ENCODE results near the gene GPS1.

Gene GPS1

GRCh38 chr17:82079001-82079677 lies 27.4 kb downstream of the GPS1 start:
- no peak for DNase-seq (ENCODE audit: low read depth)

DNA sequence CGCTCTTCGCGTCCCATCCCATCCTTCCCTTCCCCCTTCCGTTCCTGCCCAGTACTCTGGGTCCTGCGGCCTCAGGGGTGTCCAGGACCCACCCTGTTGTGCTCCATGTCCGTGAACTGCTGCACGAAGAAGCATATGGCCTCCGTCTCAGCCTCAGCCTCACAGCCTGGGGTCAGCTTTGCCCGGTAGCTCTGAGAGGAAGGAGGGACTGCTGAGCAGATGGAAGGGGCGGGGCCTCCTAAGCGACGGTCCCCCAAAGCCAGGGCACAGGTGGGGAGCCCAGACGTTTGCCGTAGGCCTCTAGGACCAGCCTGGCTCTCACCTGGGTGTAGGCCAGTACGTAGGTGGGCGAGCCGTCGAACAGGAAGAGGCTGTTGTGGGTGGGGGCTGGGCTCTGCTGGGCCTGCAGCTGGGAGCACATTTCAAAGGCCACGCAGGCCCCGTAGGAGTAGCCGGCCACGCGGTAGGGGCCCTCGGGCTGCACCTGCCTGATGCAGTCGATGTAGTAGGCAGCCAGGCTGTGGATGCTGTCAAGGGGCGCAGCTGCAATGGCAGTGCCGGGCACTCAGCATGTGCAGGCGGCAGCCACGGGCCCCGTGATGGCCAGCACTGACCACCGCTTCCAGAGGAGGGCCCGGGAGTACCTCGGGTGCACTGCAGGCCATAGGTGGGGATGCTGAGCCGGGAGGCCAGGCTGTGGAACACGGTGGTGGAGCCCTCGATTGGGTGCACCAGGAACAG lies 28.5 kb downstream of the GPS1 start:
- DNase-seq (ENCODE audit: low read depth), result no peak

GRCh38 chr17:82080789-82081464 lies 29.2 kb downstream of the GPS1 start:
- DNase-seq (ENCODE audit: low read depth), result no peak

GRCh38 chr17:82081546-82081945 lies 29.8 kb downstream of the GPS1 start:
- no peak for DNase-seq (ENCODE audit: low read depth)

DNA sequence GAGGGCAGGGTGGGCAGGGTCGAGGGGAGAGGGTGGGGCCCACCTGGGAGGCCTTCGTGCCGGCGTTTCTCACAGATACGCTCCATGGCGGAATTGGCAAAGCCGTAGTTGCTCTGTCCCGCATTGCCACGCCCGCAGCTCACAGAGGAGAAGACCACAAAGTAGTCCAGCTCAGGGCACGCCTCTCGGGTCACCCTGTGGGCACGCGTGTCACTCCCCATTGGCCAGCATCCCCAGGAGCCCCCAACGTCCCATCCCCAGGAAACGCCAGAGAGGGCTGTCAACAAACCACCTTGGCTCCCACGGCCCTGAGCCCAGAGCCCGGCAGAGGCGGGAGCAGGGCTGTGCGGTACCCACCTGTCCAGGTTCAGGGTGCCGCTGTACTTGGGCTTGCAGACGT lies 30.3 kb downstream of the GPS1 start:
- no peak for DNase-seq (ENCODE audit: low read depth)

GRCh38 chr17:82082456-82082855 lies 30.8 kb downstream of the GPS1 start:
- DNase-seq (ENCODE audit: low read depth), result no peak

DNA sequence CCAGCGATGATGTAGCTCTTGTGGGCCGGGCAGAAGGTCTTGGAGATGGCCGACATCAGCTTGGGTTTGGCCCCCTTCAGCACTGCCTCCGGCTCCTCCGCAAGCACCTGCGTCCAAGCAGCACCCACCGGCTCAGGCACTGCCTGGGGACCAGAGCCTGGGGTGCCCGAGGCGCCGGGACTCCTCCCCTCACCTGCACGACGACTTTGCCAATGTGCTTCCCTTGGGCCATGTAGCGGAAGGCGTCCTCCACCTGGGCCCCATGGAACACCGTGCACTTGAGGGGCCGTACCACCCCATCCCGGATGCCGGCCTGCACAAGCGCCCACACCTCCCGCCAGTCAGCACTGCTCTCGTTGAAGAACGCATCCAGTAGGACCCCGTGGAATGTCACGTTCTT lies 31.3 kb downstream of the GPS1 start:
- DNase-seq (ENCODE audit: low read depth), result no peak

- DNase-seq (ENCODE audit: low read depth), result no peak
These were observed 32.0 kb downstream of the GPS1 start for GRCh38 chr17:82083533-82084359.

GRCh38 chr17:82084373-82085030 lies 32.8 kb downstream of the GPS1 start:
- DNase-seq (ENCODE audit: low read depth), result no peak

- no peak for DNase-seq (ENCODE audit: low read depth)
These were observed 33.5 kb downstream of the GPS1 start for GRCh38 chr17:82085031-82085861.

DNA sequence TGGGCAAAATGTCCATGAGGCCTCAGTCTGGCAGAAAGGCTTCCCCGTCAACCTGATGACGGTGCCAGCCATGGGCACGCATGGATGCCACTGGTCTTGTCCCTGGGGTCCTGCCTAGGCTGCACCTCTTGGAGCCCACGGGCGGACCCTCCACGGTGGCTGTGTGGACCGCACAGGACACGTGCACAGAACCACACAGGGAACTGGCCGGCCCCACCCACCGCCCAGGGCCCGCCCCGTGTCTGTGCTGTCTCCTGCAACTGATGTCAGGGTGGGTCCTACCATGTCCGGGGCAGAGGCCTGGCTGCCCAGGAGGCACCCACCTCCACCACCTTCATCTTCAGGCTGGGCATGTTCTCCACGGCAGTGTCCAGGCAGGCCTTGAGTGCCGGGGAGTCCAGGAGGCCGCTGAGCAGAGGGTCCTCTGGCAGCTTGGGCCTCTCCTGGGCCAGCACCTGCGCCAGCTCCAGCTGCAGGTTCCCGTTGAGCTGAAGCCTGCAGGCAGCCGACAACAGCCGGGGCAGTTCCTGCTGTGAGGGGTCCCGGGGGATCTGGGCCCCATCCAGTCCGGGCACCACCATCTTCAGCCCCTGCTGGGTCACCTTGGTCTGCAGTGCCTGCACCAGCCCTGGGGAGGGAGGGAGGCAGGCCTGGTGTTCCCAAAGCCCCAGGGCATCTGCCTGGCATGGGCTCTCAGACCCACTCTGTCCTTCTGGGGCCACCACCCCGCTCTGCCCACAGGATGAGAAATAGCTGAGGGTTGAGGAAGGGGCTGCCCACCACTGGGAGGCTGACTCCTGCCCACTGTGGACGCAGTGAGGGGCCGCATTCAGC lies 34.5 kb downstream of the GPS1 start:
- DNase-seq (ENCODE audit: low read depth), result no peak

GRCh38 chr17:82086941-82087906 lies 35.5 kb downstream of the GPS1 start:
- no peak for DNase-seq (ENCODE audit: low read depth)

DNA sequence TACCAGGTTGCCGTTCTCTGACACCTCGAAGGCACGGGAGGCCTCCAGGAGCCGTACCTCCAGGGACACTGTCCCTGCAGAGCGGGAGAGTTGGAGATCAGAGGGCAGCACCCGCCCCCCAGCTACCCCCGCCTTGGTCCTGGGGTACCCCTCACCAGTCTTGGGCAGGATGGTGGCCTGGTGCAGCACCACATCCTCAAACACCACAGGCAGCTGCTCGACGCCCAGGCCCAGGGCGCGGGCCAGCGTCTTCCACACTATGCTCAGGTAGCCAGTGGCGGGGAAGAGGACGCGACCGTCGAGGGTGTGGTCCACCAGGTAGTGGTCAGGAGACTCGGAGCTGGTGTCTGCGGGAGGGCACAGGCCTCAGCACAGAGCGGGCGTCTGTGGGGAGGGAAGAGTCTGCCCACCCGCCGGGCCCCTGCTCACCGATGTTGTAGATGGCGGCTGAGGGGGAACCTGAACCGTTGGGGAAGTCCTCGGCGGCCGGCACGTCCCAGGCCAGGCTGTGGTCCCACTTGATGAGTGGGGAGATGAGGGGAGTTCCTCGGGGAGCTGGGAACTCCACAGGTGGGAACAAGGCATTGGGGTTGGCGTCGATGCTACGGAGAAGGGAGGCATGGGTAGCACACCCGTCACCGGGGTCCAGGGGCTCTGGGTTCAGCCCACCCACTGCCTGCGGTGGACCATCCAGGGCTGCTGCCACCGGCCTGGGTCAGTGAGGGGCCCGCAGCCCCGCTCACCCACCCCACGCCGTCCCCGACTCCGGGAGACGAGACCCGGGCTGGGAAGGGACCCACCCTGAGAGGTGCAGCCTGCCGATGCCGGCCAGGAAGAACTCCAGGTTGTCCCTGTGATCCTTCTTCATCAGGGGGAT lies 36.5 kb downstream of the GPS1 start:
- DNase-seq (ENCODE audit: low read depth), result no peak

DNA sequence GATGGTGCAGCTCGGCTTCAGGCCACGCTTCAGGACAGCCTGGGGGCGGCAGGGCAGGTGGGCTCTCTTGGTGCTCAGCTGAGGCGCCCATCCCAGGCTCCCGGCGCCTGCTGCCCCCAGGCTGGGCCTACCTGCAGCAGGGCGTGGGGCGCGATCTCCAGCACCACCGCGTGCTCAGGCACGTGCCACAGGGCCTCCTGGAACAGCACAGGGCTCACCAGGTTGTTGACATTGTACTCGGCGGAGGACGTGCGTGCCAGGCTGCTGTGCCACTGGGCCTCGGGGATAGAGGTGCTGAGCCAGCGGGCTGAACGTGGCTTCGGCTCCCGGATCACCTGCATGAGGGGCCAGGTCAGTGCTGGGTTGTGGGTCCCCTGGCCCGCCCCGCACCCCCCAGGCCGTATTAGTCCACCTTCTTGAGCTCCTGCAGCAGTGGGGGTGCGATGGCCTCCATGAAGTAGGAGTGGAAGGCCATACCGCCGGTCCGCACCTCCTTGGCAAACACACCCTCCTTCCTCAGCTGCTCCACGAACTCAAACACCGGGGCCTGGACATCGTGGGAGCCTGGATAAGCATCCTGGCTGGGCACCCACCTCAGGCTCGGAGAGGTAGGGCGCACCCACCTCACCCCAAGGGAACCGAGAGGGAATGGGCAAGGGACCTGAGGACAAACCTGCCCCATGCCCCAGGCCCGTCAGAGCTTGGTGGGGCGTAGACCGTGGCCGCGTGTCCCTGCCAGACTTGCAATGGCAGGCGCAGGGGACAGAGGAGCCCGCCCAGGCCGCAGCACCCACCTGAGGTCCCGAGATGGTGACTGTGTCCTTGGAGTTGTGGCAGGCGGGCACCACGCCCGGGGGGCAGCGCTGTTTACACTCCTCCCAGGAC lies 37.4 kb downstream of the GPS1 start:
- DNase-seq (ENCODE audit: low read depth), result no peak

DNA sequence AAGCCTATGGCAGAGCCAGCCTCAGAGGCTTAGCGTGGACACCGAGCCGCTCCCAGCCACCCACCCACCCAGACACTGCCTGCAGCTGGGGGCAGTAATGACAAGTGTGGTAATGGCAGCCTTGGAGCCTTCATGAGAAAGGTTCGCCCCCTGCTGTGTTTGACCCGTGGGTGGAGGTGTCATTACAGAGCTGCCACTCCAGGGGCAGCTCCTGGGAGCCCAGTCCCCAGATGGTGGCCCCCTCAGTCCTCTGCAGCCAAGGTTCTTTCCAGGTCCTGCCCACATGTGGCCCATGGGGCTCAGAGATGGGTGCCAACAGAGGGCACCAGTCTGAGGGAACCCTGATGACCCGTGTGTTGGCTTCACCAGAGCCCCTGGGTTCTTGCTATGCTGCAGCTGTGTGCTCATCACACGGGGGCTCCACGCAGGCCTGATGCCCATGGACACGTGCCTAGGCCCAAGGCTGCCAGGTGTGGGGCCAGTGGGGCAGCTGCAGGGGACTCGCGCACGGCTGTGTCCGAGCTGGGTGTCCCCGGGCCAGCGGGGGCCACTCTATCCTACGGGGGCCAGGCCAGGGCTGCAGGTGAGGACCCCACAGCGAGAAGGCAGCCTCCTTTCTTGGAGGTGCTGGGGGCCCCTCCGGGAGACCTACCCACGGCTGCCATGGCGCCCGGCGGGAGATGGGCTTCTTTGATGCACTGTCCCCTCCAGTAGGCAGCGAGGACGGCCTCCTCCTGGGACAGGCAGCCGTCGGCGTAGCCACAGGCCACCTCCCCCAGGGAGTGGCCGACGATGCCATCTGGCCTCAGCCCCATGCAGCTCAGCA lies 38.2 kb downstream of the GPS1 start:
- no peak for DNase-seq (ENCODE audit: low read depth)

All from HS-5 (cell line).